Measurements from ENCODE around the gene DHX15. TPM values are rescaled to one million over a fixed set of nuclear protein-coding genes. Genes with fewer than 3 reads are reported as not detected.

DHX15 gene
- total and polyA plus RNA-seq, 12 donors, result 42.4 to 158 (median 79.0) TPM

DNA sequence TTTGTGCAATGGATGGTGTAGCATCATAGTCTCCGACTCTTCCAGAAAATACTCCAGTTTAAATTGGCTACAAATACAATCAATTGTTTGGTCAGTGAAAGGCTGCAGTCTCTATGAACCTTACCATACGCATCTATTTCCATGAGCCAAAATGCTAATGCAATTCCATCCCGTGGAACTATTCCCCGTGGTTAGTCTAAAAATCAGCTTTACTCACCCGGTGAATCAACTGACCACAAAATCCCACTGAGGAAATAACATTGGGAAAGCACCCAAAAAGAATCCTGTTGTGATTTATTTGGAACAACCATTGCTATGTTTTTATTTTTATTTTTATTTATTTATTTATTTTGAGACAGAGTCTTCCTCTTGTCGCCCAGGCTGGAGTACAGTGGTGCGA, 87.1 kb downstream of the DHX15 start:
- Histone ChIP-seq H3K4me3 (no peak overlapping the region), H3K4me1 (replicated peaks in 1 of 2) (no peaks in the 10 kb centered on the region), H3K27ac (no peak overlapping the region), H3K9me3 (replicated peaks in 1 of 3) (no peaks in the 10 kb centered on the region), H3K36me3 (replicated peaks in 1 of 2) (no peaks in the 10 kb centered on the region), H3K27me3 (no peaks in the 10 kb centered on the region)
- TF ChIP-seq, protein P1, sequence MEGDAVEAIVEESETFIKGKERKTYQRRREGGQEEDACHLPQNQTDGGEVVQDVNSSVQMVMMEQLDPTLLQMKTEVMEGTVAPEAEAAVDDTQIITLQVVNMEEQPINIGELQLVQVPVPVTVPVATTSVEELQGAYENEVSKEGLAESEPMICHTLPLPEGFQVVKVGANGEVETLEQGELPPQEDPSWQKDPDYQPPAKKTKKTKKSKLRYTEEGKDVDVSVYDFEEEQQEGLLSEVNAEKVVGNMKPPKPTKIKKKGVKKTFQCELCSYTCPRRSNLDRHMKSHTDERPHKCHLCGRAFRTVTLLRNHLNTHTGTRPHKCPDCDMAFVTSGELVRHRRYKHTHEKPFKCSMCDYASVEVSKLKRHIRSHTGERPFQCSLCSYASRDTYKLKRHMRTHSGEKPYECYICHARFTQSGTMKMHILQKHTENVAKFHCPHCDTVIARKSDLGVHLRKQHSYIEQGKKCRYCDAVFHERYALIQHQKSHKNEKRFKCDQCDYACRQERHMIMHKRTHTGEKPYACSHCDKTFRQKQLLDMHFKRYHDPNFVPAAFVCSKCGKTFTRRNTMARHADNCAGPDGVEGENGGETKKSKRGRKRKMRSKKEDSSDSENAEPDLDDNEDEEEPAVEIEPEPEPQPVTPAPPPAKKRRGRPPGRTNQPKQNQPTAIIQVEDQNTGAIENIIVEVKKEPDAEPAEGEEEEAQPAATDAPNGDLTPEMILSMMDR (IDR thresholded peaks at IDR 0.05), result no peak
- TF ChIP-seq POLR2A (IDR thresholded peaks at IDR 0.05), result no peak
- no peak for DNase-seq
- WGBS, 4 donors, result 88 to 96% (median 89%) methylated on average over 7 of the region's 7 CpGs
- intact Hi-C loops (cut with DNase I), result no loop called here

- Histone ChIP-seq H3K27ac (no peak overlapping the region), H3K9me3 (replicated peaks in 1 of 3) (no peaks in the 10 kb centered on the region), H3K27me3 (no peaks in the 10 kb centered on the region), H3K4me3 (no peak overlapping the region), H3K4me1 (replicated peaks in 1 of 2) (no peaks in the 10 kb centered on the region), H3K36me3 (replicated peaks in 1 of 2) (no peaks in the 10 kb centered on the region)
- no peak for TF ChIP-seq POLR2A (IDR thresholded peaks at IDR 0.05)
- TF ChIP-seq, protein P1 (IDR thresholded peaks at IDR 0.05), result no peak
- no peak for DNase-seq
- WGBS, 4 donors, result 88 to 94% (median 90%) methylated on average over 6 of the region's 6 CpGs
- intact Hi-C loops (cut with DNase I), result no loop called here
Measured at GRCh38 chr4:24496597-24496996, 87.8 kb downstream of the DHX15 start.

- Histone ChIP-seq H3K27ac (no peak overlapping the region), H3K9me3 (replicated peaks in 1 of 3) (no peaks in the 10 kb centered on the region), H3K4me3 (no peak overlapping the region), H3K4me1 (replicated peaks in 1 of 2) (no peaks in the 10 kb centered on the region), H3K27me3 (no peaks in the 10 kb centered on the region), H3K36me3 (replicated peaks in 1 of 2) (no peaks in the 10 kb centered on the region)
- no peak for DNase-seq
- TF ChIP-seq, protein P1 (IDR thresholded peaks at IDR 0.05), result no peak
- TF ChIP-seq POLR2A (IDR thresholded peaks at IDR 0.05), result no peak
- 83 to 88% (median 86%) methylated on average over 1 of the region's 1 CpG for WGBS, 4 donors
- intact Hi-C loops (cut with DNase I), result no loop called here
Measured at GRCh38 chr4:24495388-24495787, 89.0 kb downstream of the DHX15 start.

DNA sequence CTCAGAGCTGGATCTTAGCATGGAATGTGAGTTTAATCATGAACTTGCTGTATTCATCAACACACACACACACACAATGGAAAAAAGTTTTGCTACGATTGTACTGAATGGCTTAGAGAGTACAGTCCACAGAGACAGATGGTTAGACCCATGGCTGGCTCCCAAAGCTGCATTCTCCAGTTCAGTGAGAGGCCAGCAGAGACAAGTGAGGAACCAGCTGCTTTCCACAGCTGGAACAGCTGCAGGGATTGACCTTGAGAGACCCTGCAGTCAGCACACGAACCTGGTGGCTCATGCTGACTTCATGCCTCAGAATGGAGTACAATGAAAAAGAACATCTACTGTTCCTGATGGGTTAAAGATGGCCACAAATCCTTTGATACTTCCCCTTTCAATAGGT, 94.5 kb downstream of the DHX15 start:
- no peak for DNase-seq
- Histone ChIP-seq H3K27ac (no peak overlapping the region), H3K4me1 (replicated peaks in 1 of 2) (no peaks in the 10 kb centered on the region), H3K9me3 (replicated peaks in 1 of 3) (no peaks in the 10 kb centered on the region), H3K36me3 (replicated peaks in 1 of 2) (no peaks in the 10 kb centered on the region), H3K4me3 (no peak overlapping the region), H3K27me3 (no peaks in the 10 kb centered on the region)
- TF ChIP-seq, protein P1 (IDR thresholded peaks at IDR 0.05), result no peak
- no peak for TF ChIP-seq POLR2A (IDR thresholded peaks at IDR 0.05)
- intact Hi-C loops (cut with DNase I), result loop anchor here (5.0 to 10.0 kb wide), 5 partner anchors 95 to 497 kb away; partner anchors contain the start of genes CCDC149 (in 1 of the 2) and DHX15 (in 1 of the 2)
- 51 to 66% (median 60%) methylated on average over 2 of the region's 2 CpGs for WGBS, 4 donors
